ENCODE data around the gene DNAH3. TPM values are rescaled to one million over a fixed set of nuclear protein-coding genes. Genes with fewer than 3 reads are reported as not detected.

The DNAH3 gene
- total RNA-seq, 1 donor from 2014 or later: 1.0 TPM

DNA sequence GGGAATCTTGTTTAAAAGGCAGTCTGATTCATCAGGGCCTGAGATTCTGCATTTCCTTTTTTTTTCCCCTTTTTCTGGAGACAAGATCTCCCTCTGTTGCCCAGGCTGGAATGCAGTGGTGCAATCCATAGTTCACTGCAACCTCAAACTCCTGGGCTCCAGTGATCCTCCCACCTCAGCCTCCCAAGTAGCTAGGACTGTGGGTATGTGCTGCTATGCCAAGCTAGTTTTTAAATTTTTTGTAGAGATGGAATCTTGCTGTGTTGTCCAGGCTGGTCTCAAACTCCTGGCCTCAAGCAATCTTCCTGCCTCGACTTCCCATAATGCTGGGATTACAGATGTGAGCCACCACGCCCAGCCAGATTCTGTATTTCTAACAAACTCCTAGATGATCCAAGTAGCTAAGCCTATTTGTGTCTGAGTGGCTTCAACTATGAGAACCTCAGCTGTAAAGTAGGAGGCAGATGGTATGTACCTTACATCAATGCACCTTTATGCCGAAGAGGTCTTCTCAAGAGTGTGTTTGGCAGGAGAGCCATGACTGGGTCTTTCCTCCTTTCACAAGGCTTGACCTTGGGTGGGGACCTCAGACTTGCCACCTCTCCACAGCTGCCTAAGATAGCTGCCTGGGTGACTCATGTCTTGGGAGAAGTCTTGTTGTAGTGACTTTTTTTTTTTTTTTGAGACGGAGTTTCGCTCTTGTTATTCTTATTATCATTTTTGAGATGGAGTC, 18.8 kb upstream of the DNAH3 start:
- no peak overlapping the region for H3K27ac ChIP-seq (ENCODE audit: low read depth, low read length)
- H3K4me3 ChIP-seq (ENCODE audit: low read length in 3 of 3): no peak overlapping the region
- no peak overlapping the region for H3K9ac ChIP-seq (ENCODE audit: low read depth in 1 of 3, low read length in 3 of 3)
- peaks cover 2 to 16% (median 4%) of the 10 kb centered on the region in 3 donors for H3K4me1 ChIP-seq (ENCODE audit: control insufficient read depth in 3 of 3, insufficient read depth in 3 of 3, low read length in 3 of 3)
- H3K36me3 ChIP-seq (ENCODE audit: control insufficient read depth in 3 of 3, insufficient read depth in 3 of 3, low read length in 3 of 3): peaks cover 43 to 71% (median 65%) of the 10 kb centered on the region in 3 donors
- no peaks in the 10 kb centered on the region for H3K9me3 ChIP-seq (ENCODE audit: control insufficient read depth in 3 of 3, low read length in 3 of 3)
- no peaks in the 10 kb centered on the region for H3K27me3 ChIP-seq (ENCODE audit: control insufficient read depth in 3 of 3, insufficient read depth in 3 of 3, low read length in 3 of 3)

DNA sequence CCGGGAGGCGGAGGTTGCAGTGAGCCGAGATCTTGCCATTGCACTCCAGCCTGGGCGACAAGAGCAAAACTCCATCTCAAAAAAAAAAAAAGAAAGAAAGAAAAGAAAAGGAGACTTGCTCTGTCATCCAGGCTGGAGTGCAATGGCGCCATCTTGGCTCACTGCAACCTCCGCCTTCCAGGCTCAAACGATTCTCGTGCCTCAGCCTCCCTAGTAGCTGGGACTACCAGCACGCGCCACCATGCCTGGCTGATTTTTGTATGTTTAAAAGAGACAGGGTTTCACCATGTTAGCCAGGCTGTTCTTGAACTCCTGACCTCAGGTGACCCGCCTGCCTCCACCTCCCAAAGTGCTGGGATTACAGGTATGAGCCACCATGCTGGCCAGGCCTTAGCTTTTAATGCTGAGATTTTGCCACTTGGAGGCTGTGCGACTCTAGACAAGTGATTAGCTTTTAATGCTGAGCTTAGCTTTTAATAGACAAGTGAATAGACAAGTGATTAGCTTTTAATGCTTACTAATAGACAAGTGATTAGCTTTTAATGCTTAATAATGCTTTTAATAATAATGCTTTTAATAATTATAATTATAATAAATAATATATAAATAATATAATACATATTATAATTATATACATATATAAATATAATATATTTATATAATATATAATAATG, 17.4 kb upstream of the DNAH3 start:
- Histone ChIP-seq H3K4me1 (ENCODE audit: control insufficient read depth in 3 of 3, insufficient read depth in 3 of 3, low read length in 3 of 3) (peaks cover 12 to 30% (median 17%) of the 10 kb centered on the region in 3 donors), H3K36me3 (ENCODE audit: control insufficient read depth in 3 of 3, insufficient read depth in 3 of 3, low read length in 3 of 3) (peaks cover 37 to 68% (median 59%) of the 10 kb centered on the region in 3 donors), H3K27me3 (ENCODE audit: control insufficient read depth in 3 of 3, insufficient read depth in 3 of 3, low read length in 3 of 3) (no peaks in the 10 kb centered on the region), H3K9ac (ENCODE audit: low read depth in 1 of 3, low read length in 3 of 3) (no peak overlapping the region), H3K27ac (ENCODE audit: low read depth, low read length) (no peak overlapping the region), H3K9me3 (ENCODE audit: control insufficient read depth in 3 of 3, low read length in 3 of 3) (no peaks in the 10 kb centered on the region), H3K4me3 (ENCODE audit: low read length in 3 of 3) (no peak overlapping the region)

DNA sequence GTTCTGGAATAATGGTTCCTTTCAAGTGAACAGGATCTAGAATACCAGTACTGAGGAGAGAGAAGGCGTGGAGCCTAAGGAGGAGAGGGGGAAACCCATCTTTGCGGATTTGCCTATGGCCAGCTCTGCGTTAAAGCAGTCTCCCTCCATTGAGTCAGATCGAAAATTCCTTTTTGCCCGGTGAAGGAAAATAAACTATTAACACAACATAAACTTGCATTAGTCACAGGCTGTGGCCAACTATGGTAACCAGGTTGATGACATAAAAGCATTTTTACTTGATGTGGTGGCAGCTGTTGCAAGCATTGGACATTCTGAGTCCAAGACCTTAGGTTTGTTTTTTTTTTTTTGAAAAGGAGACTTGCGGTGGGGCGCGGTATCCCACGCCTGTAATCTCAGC, 16.7 kb upstream of the DNAH3 start:
- Histone ChIP-seq H3K9ac (ENCODE audit: low read depth in 1 of 3, low read length in 3 of 3) (no peak overlapping the region), H3K9me3 (ENCODE audit: control insufficient read depth in 3 of 3, low read length in 3 of 3) (no peaks in the 10 kb centered on the region), H3K27ac (ENCODE audit: low read depth, low read length) (no peak overlapping the region), H3K27me3 (ENCODE audit: control insufficient read depth in 3 of 3, insufficient read depth in 3 of 3, low read length in 3 of 3) (no peaks in the 10 kb centered on the region), H3K36me3 (ENCODE audit: control insufficient read depth in 3 of 3, insufficient read depth in 3 of 3, low read length in 3 of 3) (peaks cover 34 to 61% (median 52%) of the 10 kb centered on the region in 3 donors), H3K4me1 (ENCODE audit: control insufficient read depth in 3 of 3, insufficient read depth in 3 of 3, low read length in 3 of 3) (peaks cover 17 to 35% (median 23%) of the 10 kb centered on the region in 3 donors), H3K4me3 (ENCODE audit: low read length in 3 of 3) (no peak overlapping the region)

DNA sequence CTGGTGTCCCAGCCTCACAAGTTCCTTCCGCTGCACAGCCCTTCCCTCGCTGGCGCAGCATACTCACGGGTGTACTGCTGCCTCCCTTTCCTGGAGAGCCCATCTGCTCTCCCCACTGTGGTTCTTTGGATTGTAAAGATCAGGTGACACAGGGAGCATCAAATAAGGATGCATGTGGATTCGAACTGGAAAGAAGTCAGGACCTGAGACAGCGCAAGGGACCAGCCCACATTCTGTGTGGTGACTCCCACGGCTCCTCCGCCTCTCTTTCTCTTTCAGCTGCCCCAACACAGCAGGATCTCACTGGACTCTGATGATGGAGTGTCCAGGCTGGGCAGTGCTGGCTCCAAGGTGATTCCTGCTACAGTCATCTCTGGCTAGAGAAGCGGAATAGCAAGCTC, 15.9 kb upstream of the DNAH3 start:
- H3K36me3 ChIP-seq (ENCODE audit: control insufficient read depth in 3 of 3, insufficient read depth in 3 of 3, low read length in 3 of 3): peaks cover 31 to 56% (median 45%) of the 10 kb centered on the region in 3 donors
- no peak overlapping the region for H3K4me3 ChIP-seq (ENCODE audit: low read length in 3 of 3)
- H3K27me3 ChIP-seq (ENCODE audit: control insufficient read depth in 3 of 3, insufficient read depth in 3 of 3, low read length in 3 of 3): no peaks in the 10 kb centered on the region
- no peak overlapping the region for H3K9ac ChIP-seq (ENCODE audit: low read depth in 1 of 3, low read length in 3 of 3)
- no peak overlapping the region for H3K27ac ChIP-seq (ENCODE audit: low read depth, low read length)
- H3K9me3 ChIP-seq (ENCODE audit: control insufficient read depth in 3 of 3, low read length in 3 of 3): no peaks in the 10 kb centered on the region
- peaks cover 21 to 38% (median 28%) of the 10 kb centered on the region in 3 donors for H3K4me1 ChIP-seq (ENCODE audit: control insufficient read depth in 3 of 3, insufficient read depth in 3 of 3, low read length in 3 of 3)

DNA sequence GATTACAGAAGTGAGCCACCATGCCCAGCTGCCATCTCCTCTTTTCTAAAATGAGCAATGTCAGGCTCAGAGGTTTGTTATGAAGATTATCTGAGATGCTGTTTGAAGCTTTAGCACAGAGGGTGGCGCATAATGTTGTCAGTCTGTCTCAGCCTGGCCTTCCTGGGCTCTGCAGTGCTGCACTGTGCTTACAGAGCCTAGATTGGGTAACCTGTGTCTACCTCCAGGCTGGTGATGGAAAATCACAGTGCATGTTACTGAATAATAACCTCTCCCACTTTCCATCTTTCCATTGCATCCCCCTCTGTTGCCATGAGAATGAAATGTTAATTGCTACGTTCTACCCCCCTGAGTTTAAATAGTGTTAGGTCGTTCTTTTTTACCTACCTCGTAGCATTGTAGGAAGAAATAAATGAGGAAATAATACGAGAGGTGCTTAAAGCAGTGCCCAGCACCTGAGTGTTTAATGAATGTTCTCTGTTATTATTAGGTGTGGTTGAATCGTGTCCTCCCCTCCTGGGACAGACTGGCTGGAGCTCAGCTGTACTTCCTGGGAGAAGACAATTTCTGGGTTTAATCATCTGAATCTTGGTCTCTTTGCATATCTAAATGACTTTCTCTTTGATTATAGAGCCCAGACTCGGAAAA, 14.0 kb upstream of the DNAH3 start:
- Histone ChIP-seq H3K27me3 (ENCODE audit: control insufficient read depth in 3 of 3, insufficient read depth in 3 of 3, low read length in 3 of 3) (no peaks in the 10 kb centered on the region), H3K4me3 (ENCODE audit: low read length in 3 of 3) (no peak overlapping the region), H3K4me1 (ENCODE audit: control insufficient read depth in 3 of 3, insufficient read depth in 3 of 3, low read length in 3 of 3) (peaks cover 37 to 44% (median 43%) of the 10 kb centered on the region in 3 donors), H3K27ac (ENCODE audit: low read depth, low read length) (no peak overlapping the region), H3K36me3 (ENCODE audit: control insufficient read depth in 3 of 3, insufficient read depth in 3 of 3, low read length in 3 of 3) (peaks cover 17 to 40% (median 29%) of the 10 kb centered on the region in 3 donors), H3K9me3 (ENCODE audit: control insufficient read depth in 3 of 3, low read length in 3 of 3) (no peaks in the 10 kb centered on the region), H3K9ac (ENCODE audit: low read depth in 1 of 3, low read length in 3 of 3) (no peak overlapping the region)

DNA sequence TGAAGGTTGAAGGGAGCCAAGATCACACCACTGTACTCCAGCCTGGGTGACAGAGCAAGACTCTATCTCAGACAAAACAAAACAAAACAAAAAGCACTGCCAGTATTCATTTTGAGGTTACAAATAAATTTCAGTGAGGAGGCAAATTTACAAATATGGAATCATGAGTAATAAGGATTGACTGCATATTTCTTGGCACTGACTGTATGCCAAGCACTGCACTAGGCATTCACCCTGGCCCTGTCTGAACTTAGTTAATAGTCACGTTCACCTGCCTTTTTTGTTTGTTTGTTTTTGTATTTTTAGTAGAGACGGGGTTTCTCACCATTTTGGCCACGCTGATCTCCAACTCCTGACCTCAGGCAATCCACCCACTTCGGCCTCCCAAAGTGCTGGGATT, 12.9 kb upstream of the DNAH3 start:
- H3K4me1 ChIP-seq (ENCODE audit: control insufficient read depth in 3 of 3, insufficient read depth in 3 of 3, low read length in 3 of 3): peaks cover 37 to 50% (median 42%) of the 10 kb centered on the region in 3 donors

DNA sequence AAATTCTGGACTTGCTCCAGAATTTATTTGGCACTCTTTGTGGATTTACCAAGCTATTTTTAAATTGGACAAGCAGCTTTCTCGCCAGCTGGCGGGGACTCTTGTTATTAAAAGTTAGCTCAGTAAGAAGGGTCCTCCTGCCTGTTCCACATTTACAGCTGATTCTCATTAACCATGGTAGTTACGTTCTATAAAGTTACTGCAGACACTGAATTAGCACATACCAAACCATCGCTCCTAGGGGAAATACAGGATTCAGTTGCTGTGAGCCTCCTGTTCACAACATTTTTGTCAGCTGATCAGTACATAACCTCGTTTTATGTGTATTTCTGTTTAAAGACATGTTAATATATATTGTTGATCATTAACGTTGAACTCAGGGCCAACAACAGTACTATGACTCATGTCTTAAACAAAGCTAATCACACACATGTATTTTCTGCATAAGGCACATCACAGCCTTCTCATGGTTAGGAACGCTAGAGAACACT, 12.1 kb upstream of the DNAH3 start:
- Histone ChIP-seq H3K27ac (ENCODE audit: low read depth, low read length) (peak overlapping the region; percentile 71), H3K27me3 (ENCODE audit: control insufficient read depth in 3 of 3, insufficient read depth in 3 of 3, low read length in 3 of 3) (no peaks in the 10 kb centered on the region), H3K9me3 (ENCODE audit: control insufficient read depth in 3 of 3, low read length in 3 of 3) (no peaks in the 10 kb centered on the region), H3K4me1 (ENCODE audit: control insufficient read depth in 3 of 3, insufficient read depth in 3 of 3, low read length in 3 of 3) (peaks cover 43 to 56% (median 48%) of the 10 kb centered on the region in 3 donors), H3K36me3 (ENCODE audit: control insufficient read depth in 3 of 3, insufficient read depth in 3 of 3, low read length in 3 of 3) (peaks cover 17 to 33% (median 26%) of the 10 kb centered on the region in 3 donors), H3K4me3 (ENCODE audit: low read length in 3 of 3) (peak overlapping the region; percentile 15 to 57 (median 34)), H3K9ac (ENCODE audit: low read depth in 1 of 3, low read length in 3 of 3) (peak overlapping the region; percentile 1 to 54 (median 25))

More for the DNA sequence above, 12.9 kb upstream of the DNAH3 start:
- H3K4me3 ChIP-seq (ENCODE audit: low read length in 3 of 3): no peak overlapping the region
- no peaks in the 10 kb centered on the region for H3K27me3 ChIP-seq (ENCODE audit: control insufficient read depth in 3 of 3, insufficient read depth in 3 of 3, low read length in 3 of 3)
- H3K9me3 ChIP-seq (ENCODE audit: control insufficient read depth in 3 of 3, low read length in 3 of 3): no peaks in the 10 kb centered on the region
- H3K36me3 ChIP-seq (ENCODE audit: control insufficient read depth in 3 of 3, insufficient read depth in 3 of 3, low read length in 3 of 3): peaks cover 17 to 33% (median 26%) of the 10 kb centered on the region in 3 donors
- peak overlapping the region; percentile 71 for H3K27ac ChIP-seq (ENCODE audit: low read depth, low read length)
- peak overlapping the region in 1 of 3 donors; percentile 9 for H3K9ac ChIP-seq (ENCODE audit: low read depth in 1 of 3, low read length in 3 of 3)

DNA sequence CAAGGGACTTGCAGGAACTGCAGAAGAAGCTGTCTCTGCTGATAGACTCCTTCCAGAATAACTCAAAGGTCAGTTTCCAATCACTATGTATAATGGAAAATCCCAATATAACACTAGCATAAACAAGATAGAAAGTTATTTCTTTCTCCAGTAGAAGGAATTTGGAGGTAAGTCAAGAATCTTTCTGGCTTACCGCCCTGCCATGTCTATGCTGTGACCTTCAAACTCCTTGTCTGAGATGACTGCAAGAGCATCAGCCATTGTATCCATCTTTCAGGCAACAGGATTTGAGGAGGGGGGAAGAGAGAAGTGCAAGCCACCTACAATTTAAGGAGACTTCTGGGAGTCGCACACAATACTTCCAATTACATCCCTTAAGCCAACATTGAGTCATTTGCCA, 10.6 kb upstream of the DNAH3 start:
- Histone ChIP-seq H3K27me3 (ENCODE audit: control insufficient read depth in 3 of 3, insufficient read depth in 3 of 3, low read length in 3 of 3) (no peaks in the 10 kb centered on the region), H3K9me3 (ENCODE audit: control insufficient read depth in 3 of 3, low read length in 3 of 3) (no peaks in the 10 kb centered on the region), H3K27ac (ENCODE audit: low read depth, low read length) (no peak overlapping the region), H3K36me3 (ENCODE audit: control insufficient read depth in 3 of 3, insufficient read depth in 3 of 3, low read length in 3 of 3) (peaks cover 7 to 19% (median 14%) of the 10 kb centered on the region in 3 donors), H3K4me3 (ENCODE audit: low read length in 3 of 3) (peak overlapping the region; percentile 44 to 50 (median 45)), H3K4me1 (ENCODE audit: control insufficient read depth in 3 of 3, insufficient read depth in 3 of 3, low read length in 3 of 3) (peaks cover 38 to 61% (median 54%) of the 10 kb centered on the region in 3 donors), H3K9ac (ENCODE audit: low read depth in 1 of 3, low read length in 3 of 3) (peak overlapping the region in 1 of 3 donors; percentile 41)

DNA sequence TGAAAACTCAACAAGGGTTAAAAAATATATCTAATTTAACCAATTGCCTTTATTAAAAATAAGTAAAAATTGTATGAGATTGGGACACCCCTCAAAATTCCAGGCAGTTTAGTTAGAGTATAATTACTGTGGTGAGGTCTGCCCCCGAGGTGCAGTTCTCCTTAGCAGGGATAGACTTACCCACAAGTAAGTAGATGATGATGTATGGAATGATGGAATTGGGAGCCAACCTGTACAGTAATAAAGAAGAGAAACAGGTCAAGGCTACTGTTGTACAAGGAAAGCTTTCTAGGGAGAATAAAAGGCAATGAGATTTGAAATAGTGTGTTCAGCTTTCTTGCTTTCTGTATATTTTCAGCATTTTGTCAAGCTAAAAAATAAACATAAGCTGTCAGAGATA, 9.6 kb upstream of the DNAH3 start:
- peaks cover 38 to 61% (median 54%) of the 10 kb centered on the region in 3 donors for H3K4me1 ChIP-seq (ENCODE audit: control insufficient read depth in 3 of 3, insufficient read depth in 3 of 3, low read length in 3 of 3)
- peak overlapping the region in 2 of 3 donors; percentile 44 to 87 for H3K4me3 ChIP-seq (ENCODE audit: low read length in 3 of 3)
- no peak overlapping the region for H3K27ac ChIP-seq (ENCODE audit: low read depth, low read length)
- peak overlapping the region; percentile 25 to 80 (median 75) for H3K9ac ChIP-seq (ENCODE audit: low read depth in 1 of 3, low read length in 3 of 3)
- H3K9me3 ChIP-seq (ENCODE audit: control insufficient read depth in 3 of 3, low read length in 3 of 3): no peaks in the 10 kb centered on the region
- H3K36me3 ChIP-seq (ENCODE audit: control insufficient read depth in 3 of 3, insufficient read depth in 3 of 3, low read length in 3 of 3): peaks cover 5 to 16% (median 12%) of the 10 kb centered on the region in 3 donors
- H3K27me3 ChIP-seq (ENCODE audit: control insufficient read depth in 3 of 3, insufficient read depth in 3 of 3, low read length in 3 of 3): no peaks in the 10 kb centered on the region
